SK-N-SH (cell line): ENCODE measurements around the gene TRIM8. TPM values are rescaled to one million over a fixed set of nuclear protein-coding genes. Genes with fewer than 3 reads are reported as not detected.

Experiments used
- CTCF ChIA-PET: fragments of 300-600, 350-600 bp; formaldehyde crosslinking; extraction: SDS; loops from one replicate; lab custom pipeline; 2021; lab: Yijun Ruan, JAX
- POLR2A ChIA-PET: fragments of 350-600 bp; sonication (Branson Sonifier 250); formaldehyde crosslinking; extraction: SDS; loops from one replicate; lab custom pipeline; 2020; ENCODE audit warnings: antibody characterized with exemption, inconsistent platforms; lab: Yijun Ruan, JAX
- DNase-seq: peaks from one replicate; pipeline ENCODE4 v3.0.0; 2012
- H2AFZ ChIP-seq: fragments of 200-600 bp; sonication (generic); 2 replicates; pipeline ENCODE4 v1.8.1; 2016; ENCODE audit warnings: antibody characterized with exemption, mild to moderate bottlenecking, low read depth
- H3F3A ChIP-seq: fragments of 200-600 bp; sonication (generic); replicated peaks from 2 replicates; pipeline ENCODE3; 2016; ENCODE audit warnings: antibody characterized with exemption, mild to moderate bottlenecking; ENCODE audit not compliant: insufficient read depth
- H3K27ac ChIP-seq, 2 experiments: fragments of 200-500 bp in 1 of 2; fragments of 200-600 bp in 1 of 2; sonication (Bioruptor generic) in 1 of 2; sonication (generic), shearing (Covaris generic) in 1 of 2; 2 replicates each; pipeline versions ENCODE4 v1.5.1 to v1.6.1; 2014 to 2016; ENCODE audit warnings: low read depth in 2 of 2, inconsistent platforms in 1 of 2, low read length in 1 of 2, mild to moderate bottlenecking in 1 of 2, mixed read lengths in 1 of 2
- H3K27me3 ChIP-seq: fragments of 200-600 bp; sonication (generic), shearing (Covaris generic); 2 replicates; pipeline ENCODE4 v1.6.1; 2016; ENCODE audit warnings: mixed run types; ENCODE audit not compliant: insufficient read depth
- H3K36me3 ChIP-seq, 2 experiments: fragments of 200-500 bp in 1 of 2; fragments of 200-600 bp in 1 of 2; sonication (Bioruptor generic) in 1 of 2; sonication (generic) in 1 of 2; replicated peaks in 1 of 2; 2 replicates each; pipeline versions ENCODE3 to v1.5.1; 2014 to 2016; ENCODE audit warnings: low read length in 1 of 2, mild to moderate bottlenecking in 1 of 2; ENCODE audit not compliant: insufficient read depth in 2 of 2, control insufficient read depth in 1 of 2
- H3K4me1 ChIP-seq, 2 experiments: fragments of 200-500 bp in 1 of 2; fragments of 200-600 bp in 1 of 2; sonication (Bioruptor generic) in 1 of 2; sonication (generic), shearing (Covaris generic) in 1 of 2; 2 replicates each; pipeline versions ENCODE4 v1.5.1 to v1.6.1; 2014 to 2016; ENCODE audit warnings: low read depth in 1 of 2, low read length in 1 of 2, mixed run types in 1 of 2; ENCODE audit not compliant: insufficient read depth in 2 of 2, control insufficient read depth in 1 of 2
- H3K4me2 ChIP-seq: fragments of 200-600 bp; sonication (generic), shearing (Covaris generic); 2 replicates; pipeline ENCODE4 v1.6.1; 2017; ENCODE audit warnings: mixed run types
- H3K4me3 ChIP-seq, 2 experiments: fragments of 200-500 bp in 1 of 2; fragments of 200-600 bp in 1 of 2; sonication (Bioruptor generic) in 1 of 2; sonication (generic), shearing (Covaris generic) in 1 of 2; 2 replicates each; pipeline versions ENCODE4 v1.5.1 to v1.8.1; 2014 to 2016; ENCODE audit warnings: low read depth in 2 of 2, inconsistent platforms in 1 of 2, low read length in 1 of 2, mild to moderate bottlenecking in 1 of 2, mixed read lengths in 1 of 2, moderate library complexity in 1 of 2
- H3K79me2 ChIP-seq: fragments of 200-600 bp; sonication (generic); 2 replicates; pipeline ENCODE4 v1.8.1; 2017; ENCODE audit warnings: mild to moderate bottlenecking; ENCODE audit not compliant: insufficient read depth
- H3K9ac ChIP-seq: fragments of 200-600 bp; sonication (generic); 2 replicates; pipeline ENCODE4 v1.6.1; 2017; ENCODE audit warnings: mixed run types
- H3K9me2 ChIP-seq: fragments of 200-600 bp; sonication (generic); 2 replicates; pipeline ENCODE4 v1.6.1; 2017; ENCODE audit warnings: mixed run types
- H3K9me3 ChIP-seq: fragments of 200-600 bp; sonication (generic); 2 replicates; pipeline ENCODE4 v1.6.1; 2017; ENCODE audit warnings: mixed run types, mild to moderate bottlenecking, moderate library complexity
- H4K20me1 ChIP-seq: fragments of 200-600 bp; sonication (generic); 2 replicates; pipeline ENCODE4 v1.6.1; 2017; ENCODE audit warnings: mild to moderate bottlenecking, mixed run types; ENCODE audit not compliant: insufficient read depth
- CHD2 ChIP-seq: fragments of 150-350 bp; IDR thresholded peaks from 2 replicates; pipeline ENCODE4 v1.6.1; 2018; ENCODE audit warnings: low read length; ENCODE audit not compliant: partially characterized antibody
- ELF1 ChIP-seq: IDR thresholded peaks from 2 replicates; pipeline ENCODE4 v1.4.0; 2012
- EZH2phosphoT487 ChIP-seq: fragments of 200-600 bp; sonication (generic); IDR thresholded peaks from 2 replicates; pipeline ENCODE4 v1.6.1; 2017; ENCODE audit warnings: low read depth, mixed run types, mild to moderate bottlenecking, antibody characterized with exemption, moderate library complexity, borderline replicate concordance
- FOSL2 ChIP-seq: IDR thresholded peaks from 2 replicates; pipeline ENCODE4 v1.4.0; 2012; ENCODE audit warnings: low read depth, mild to moderate bottlenecking, moderate library complexity, borderline replicate concordance
- FOXM1 ChIP-seq: IDR thresholded peaks from 2 replicates; pipeline ENCODE4 v1.4.0; 2012; ENCODE audit warnings: low read depth, mild to moderate bottlenecking
- GABPA ChIP-seq: IDR thresholded peaks from 2 replicates; pipeline ENCODE4 v1.4.0; 2012; ENCODE audit warnings: low read depth, mild to moderate bottlenecking
- GATA2 ChIP-seq: sonication (generic); formaldehyde crosslinking; IDR thresholded peaks from 2 replicates; pipeline ENCODE4 v1.5.0; 2020; ENCODE audit warnings: mild to moderate bottlenecking, missing genetic modification reagents
- IRF3 ChIP-seq: fragments of 150-350 bp; IDR thresholded peaks from 2 replicates; pipeline ENCODE4 v1.6.1; 2016; ENCODE audit warnings: mild to moderate bottlenecking, low read depth, low read length
- JUND ChIP-seq: IDR thresholded peaks from 2 replicates; pipeline ENCODE4 v1.4.0; 2012
- MEF2A ChIP-seq: IDR thresholded peaks from 2 replicates; pipeline ENCODE4 v1.4.0; 2012; ENCODE audit warnings: low read depth, borderline replicate concordance
- NFIC ChIP-seq: IDR thresholded peaks from 2 replicates; pipeline ENCODE4 v1.4.0; 2012; ENCODE audit warnings: borderline replicate concordance
- RAD21 ChIP-seq: IDR thresholded peaks from 2 replicates; pipeline ENCODE4 v1.6.1; 2012; ENCODE audit warnings: mild to moderate bottlenecking, low read length
- RCOR1 ChIP-seq: fragments of 150-350 bp; IDR thresholded peaks from 2 replicates; pipeline ENCODE4 v1.6.1; 2017; ENCODE audit warnings: antibody characterized with exemption, low read length
- RXRA ChIP-seq: IDR thresholded peaks from 2 replicates; pipeline ENCODE4 v1.4.0; 2012; ENCODE audit warnings: low read depth, mild to moderate bottlenecking, borderline replicate concordance
- SIN3A ChIP-seq: IDR thresholded peaks from 2 replicates; pipeline ENCODE4 v1.6.1; 2012; ENCODE audit warnings: low read depth, mild to moderate bottlenecking, low read length, moderate library complexity, borderline replicate concordance
- YY1 ChIP-seq: IDR thresholded peaks from 2 replicates; pipeline ENCODE4 v1.4.0; 2012; ENCODE audit warnings: low read depth, mild to moderate bottlenecking
- ZBTB33 ChIP-seq: IDR thresholded peaks from 2 replicates; pipeline ENCODE4 v1.4.0; 2012; ENCODE audit warnings: low read depth, borderline replicate concordance
- WGBS: methylation state at CpG from one replicate; pipeline ENCODE4 v1.1.6; 2017; ENCODE audit warnings: low lambda C conversion rate; 5-methylcytosine and 5-hydroxymethylcytosine counted together
- polyA plus RNA-seq, 3 experiments: library from polyadenylated mRNA; depleted of rRNA; stranded (reverse); fragments of >200 nt; gene quantifications; 2 replicates each; pipeline ENCODE4 v1.2.3, GENCODE V29; 2012
- TF ChIP-seq, protein P1 (sequence below): IDR thresholded peaks from 2 replicates; pipeline ENCODE4; 2012
- TF ChIP-seq, protein P2 (sequence below): IDR thresholded peaks from 2 replicates; pipeline ENCODE4 v1.4.0; 2012; ENCODE audit warnings: low read depth, borderline replicate concordance
- TF ChIP-seq, protein P3 (sequence below): IDR thresholded peaks from 2 replicates; pipeline ENCODE4 v1.4.0; 2012; ENCODE audit warnings: low read depth
- TF ChIP-seq, protein P4 (sequence below): fragments of 150-350 bp; IDR thresholded peaks from 2 replicates; pipeline ENCODE4 v1.6.1; 2017; ENCODE audit warnings: antibody characterized with exemption, low read length, low read depth, borderline replicate concordance

The TRIM8 gene
- polyA plus RNA-seq, 1 of the 3 experiments (the other 2 are of a cell fraction) = 108 TPM

DNA sequence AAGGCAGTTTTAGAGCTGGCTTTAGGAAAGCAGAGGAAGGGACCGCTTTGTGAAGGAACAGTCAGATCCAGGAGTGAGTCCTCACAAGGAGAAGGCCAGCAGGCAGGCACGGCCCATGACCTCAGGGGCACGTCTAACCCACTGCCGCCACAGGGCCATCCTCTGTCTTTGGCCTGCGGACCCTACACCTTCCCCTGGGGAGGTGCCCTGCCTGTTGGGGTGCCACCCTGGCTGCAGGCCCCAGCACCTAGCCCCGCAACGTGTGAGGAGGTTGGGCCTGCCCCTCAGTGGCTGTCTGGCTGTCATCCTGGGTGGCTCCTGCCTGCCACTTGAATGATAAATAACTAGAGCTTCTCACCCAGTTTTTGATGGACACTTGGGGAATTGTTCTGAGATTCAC lies 31.0 kb upstream of the TRIM8 start:
- peaks cover 0 to 25% of the 10 kb centered on the region in 2 experiments; a peak in 1 of 4 replicates for H3K4me1 ChIP-seq
- TF ChIP-seq IRF3 (no peak), CHD2 (no peak), GATA2 (CRISPR knock-in tag) (no peak), EZH2phosphoT487 (no peak), RCOR1 (no peak), RAD21 (no peak), YY1 (no peak), JUND (no peak)
- TF ChIP-seq, protein P1, sequence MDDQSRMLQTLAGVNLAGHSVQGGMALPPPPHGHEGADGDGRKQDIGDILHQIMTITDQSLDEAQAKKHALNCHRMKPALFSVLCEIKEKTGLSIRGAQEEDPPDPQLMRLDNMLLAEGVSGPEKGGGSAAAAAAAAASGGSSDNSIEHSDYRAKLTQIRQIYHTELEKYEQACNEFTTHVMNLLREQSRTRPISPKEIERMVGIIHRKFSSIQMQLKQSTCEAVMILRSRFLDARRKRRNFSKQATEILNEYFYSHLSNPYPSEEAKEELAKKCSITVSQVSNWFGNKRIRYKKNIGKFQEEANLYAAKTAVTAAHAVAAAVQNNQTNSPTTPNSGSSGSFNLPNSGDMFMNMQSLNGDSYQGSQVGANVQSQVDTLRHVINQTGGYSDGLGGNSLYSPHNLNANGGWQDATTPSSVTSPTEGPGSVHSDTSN = no peak
- no peak for DNase-seq
- CTCF ChIA-PET = interaction anchor here (0.7 to 2.8 kb wide), 7 partner anchors 11 to 262 kb away, joined by 3 to 13 read pairs (median 5); partner anchors contain the start of gene TRIM8
- H4K20me1 ChIP-seq = no peaks in the 10 kb centered on the region
- H3K27me3 ChIP-seq = no peaks in the 10 kb centered on the region
- no peak overlapping the region for H3K4me2 ChIP-seq
- peaks cover 2 to 16% of the 10 kb centered on the region in 2 experiments for H3K36me3 ChIP-seq
- no peak overlapping the region for H3K27ac ChIP-seq
- H2AFZ ChIP-seq = no peak overlapping the region
- H3K79me2 ChIP-seq = no peaks in the 10 kb centered on the region
- POLR2A ChIA-PET = no interaction called here
- H3K4me3 ChIP-seq = no peak overlapping the region
- H3F3A ChIP-seq = no peaks in the 10 kb centered on the region
- H3K9ac ChIP-seq = no peak overlapping the region
- H3K9me2 ChIP-seq = no peaks in the 10 kb centered on the region
- no peaks in the 10 kb centered on the region for H3K9me3 ChIP-seq
- WGBS = 87% methylated on average over 4 of the region's 7 CpGs

- Histone ChIP-seq H3K27ac (no peak overlapping the region), H4K20me1 (no peaks in the 10 kb centered on the region), H3K4me2 (no peak overlapping the region), H3K4me1 (peaks cover 0 to 25% of the 10 kb centered on the region in 2 experiments; a peak in 1 of 4 replicates), H3K4me3 (no peak overlapping the region), H3K9me3 (no peaks in the 10 kb centered on the region), H3K79me2 (no peaks in the 10 kb centered on the region), H3K9me2 (no peaks in the 10 kb centered on the region), H3K36me3 (peaks cover 5 to 16% of the 10 kb centered on the region in 2 experiments), H3K9ac (no peak overlapping the region), H2AFZ (no peak overlapping the region), H3F3A (no peaks in the 10 kb centered on the region), H3K27me3 (no peaks in the 10 kb centered on the region)
- ChIA-PET POLR2A (no interaction called here), CTCF (interaction anchor here (0.7 to 2.8 kb wide), 6 partner anchors 10 to 56 kb away, joined by 3 to 13 read pairs (median 6); partner anchors contain the start of gene TRIM8)
- WGBS = no CpG with 5 or more reads among the region's 8 CpGs
- no peak for TF ChIP-seq JUND
- no peak for TF ChIP-seq ZBTB33
- no peak for TF ChIP-seq FOSL2
- no peak for TF ChIP-seq FOXM1
- TF ChIP-seq GATA2 (CRISPR knock-in tag) = no peak
- TF ChIP-seq ELF1 = no peak
- no peak for TF ChIP-seq CHD2
- TF ChIP-seq, protein P2, sequence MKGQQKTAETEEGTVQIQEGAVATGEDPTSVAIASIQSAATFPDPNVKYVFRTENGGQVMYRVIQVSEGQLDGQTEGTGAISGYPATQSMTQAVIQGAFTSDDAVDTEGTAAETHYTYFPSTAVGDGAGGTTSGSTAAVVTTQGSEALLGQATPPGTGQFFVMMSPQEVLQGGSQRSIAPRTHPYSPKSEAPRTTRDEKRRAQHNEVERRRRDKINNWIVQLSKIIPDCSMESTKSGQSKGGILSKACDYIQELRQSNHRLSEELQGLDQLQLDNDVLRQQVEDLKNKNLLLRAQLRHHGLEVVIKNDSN = no peak
- TF ChIP-seq GABPA = no peak
- no peak for TF ChIP-seq MEF2A
- TF ChIP-seq, protein P1 = no peak
- no peak for TF ChIP-seq RXRA
- TF ChIP-seq RAD21 = no peak
- no peak for TF ChIP-seq NFIC
- no peak for TF ChIP-seq SIN3A
- TF ChIP-seq, protein P3, sequence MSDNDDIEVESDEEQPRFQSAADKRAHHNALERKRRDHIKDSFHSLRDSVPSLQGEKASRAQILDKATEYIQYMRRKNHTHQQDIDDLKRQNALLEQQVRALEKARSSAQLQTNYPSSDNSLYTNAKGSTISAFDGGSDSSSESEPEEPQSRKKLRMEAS = no peak
- TF ChIP-seq, protein P4, sequence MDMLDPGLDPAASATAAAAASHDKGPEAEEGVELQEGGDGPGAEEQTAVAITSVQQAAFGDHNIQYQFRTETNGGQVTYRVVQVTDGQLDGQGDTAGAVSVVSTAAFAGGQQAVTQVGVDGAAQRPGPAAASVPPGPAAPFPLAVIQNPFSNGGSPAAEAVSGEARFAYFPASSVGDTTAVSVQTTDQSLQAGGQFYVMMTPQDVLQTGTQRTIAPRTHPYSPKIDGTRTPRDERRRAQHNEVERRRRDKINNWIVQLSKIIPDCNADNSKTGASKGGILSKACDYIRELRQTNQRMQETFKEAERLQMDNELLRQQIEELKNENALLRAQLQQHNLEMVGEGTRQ = no peak
- DNase-seq = no peak
These were observed 30.5 kb upstream of the TRIM8 start for GRCh38 chr10:102613785-102614184.
